OCI-LY3 (cell line): ENCODE data around the gene JAKMIP2.

ENCODE experiments used
- EZH2phosphoT487 ChIP-seq: fragments of 200-600 bp; shearing (Covaris generic); IDR thresholded peaks from 2 replicates; pipeline ENCODE4 v1.6.1; 2018; ENCODE audit warnings: antibody characterized with exemption, mixed run types, low read depth
- TF ChIP-seq, protein P1 (sequence below): fragments of 200-600, 300-600 bp; sonication (generic); IDR thresholded peaks from 2 replicates; pipeline ENCODE4 v1.5.1; 2014; ENCODE audit warnings: antibody characterized with exemption, low read length, low read depth

DNA sequence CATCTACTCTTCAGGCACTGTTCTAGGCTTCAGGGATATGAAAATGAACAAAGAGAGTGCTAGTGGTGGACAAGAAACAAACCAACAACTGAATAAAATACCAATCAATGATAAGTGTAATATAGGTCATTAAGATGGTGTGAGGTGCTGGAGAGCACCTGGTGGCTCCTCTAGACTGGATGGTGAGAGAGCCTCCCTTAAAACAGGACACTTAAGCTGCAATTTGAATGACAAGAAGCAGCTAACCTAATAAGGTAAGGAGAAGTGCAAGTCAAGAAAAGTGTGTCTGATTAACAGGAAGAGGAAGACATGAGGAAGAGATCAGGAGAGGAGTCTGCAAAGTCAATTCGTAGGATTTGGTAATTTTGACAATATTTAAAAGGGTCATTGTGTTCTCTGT is 23.1 kb downstream of the JAKMIP2 start:
- TF ChIP-seq, protein P1, sequence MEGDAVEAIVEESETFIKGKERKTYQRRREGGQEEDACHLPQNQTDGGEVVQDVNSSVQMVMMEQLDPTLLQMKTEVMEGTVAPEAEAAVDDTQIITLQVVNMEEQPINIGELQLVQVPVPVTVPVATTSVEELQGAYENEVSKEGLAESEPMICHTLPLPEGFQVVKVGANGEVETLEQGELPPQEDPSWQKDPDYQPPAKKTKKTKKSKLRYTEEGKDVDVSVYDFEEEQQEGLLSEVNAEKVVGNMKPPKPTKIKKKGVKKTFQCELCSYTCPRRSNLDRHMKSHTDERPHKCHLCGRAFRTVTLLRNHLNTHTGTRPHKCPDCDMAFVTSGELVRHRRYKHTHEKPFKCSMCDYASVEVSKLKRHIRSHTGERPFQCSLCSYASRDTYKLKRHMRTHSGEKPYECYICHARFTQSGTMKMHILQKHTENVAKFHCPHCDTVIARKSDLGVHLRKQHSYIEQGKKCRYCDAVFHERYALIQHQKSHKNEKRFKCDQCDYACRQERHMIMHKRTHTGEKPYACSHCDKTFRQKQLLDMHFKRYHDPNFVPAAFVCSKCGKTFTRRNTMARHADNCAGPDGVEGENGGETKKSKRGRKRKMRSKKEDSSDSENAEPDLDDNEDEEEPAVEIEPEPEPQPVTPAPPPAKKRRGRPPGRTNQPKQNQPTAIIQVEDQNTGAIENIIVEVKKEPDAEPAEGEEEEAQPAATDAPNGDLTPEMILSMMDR: no peak
- no peak for TF ChIP-seq EZH2phosphoT487
